Brain microvascular endothelial cell (primary cell): ENCODE measurements around the gene DPF3.

Experiments
- DNase-seq: peaks from one replicate; pipeline ENCODE4 v3.0.0-alpha.2; 2020
- H3K27ac ChIP-seq: fragments of 250-450 bp; sonication (Bioruptor Pico); 2 replicates; pipeline ENCODE4 v1.5.1; 2020; ENCODE audit warnings: mild to moderate bottlenecking, moderate library complexity
- H3K27me3 ChIP-seq: fragments of 250-450 bp; sonication (Bioruptor Pico); replicated peaks from 2 replicates; pipeline ENCODE4 v1.5.1; 2020; ENCODE audit warnings: mild to moderate bottlenecking
- H3K36me3 ChIP-seq: fragments of 250-450 bp; sonication (Bioruptor Pico); replicated peaks from 2 replicates; pipeline ENCODE4 v1.5.1; 2020; ENCODE audit warnings: mild to moderate bottlenecking
- H3K4me3 ChIP-seq: 2 replicates; pipeline ENCODE4 v1.5.1; 2011; ENCODE audit warnings: low read depth, mild to moderate bottlenecking, control low read depth, low read length, moderate library complexity
- CTCF ChIP-seq: IDR thresholded peaks from 2 replicates; pipeline ENCODE4 v1.5.1; 2011; ENCODE audit warnings: low read depth, mild to moderate bottlenecking, moderate library complexity, low read length, control low read depth, inconsistent platforms; ENCODE audit errors: missing control alignments
- in situ Hi-C: cut with HindIII; loops from 2 replicates; pipeline ENCODE4 v1.10.0; 2017; ENCODE audit warnings: low sequenced_read_pairs, low pct_ligation_motif_present

DPF3 gene

GRCh38 chr14:72617391-72618031, 276.4 kb downstream of the DPF3 start:
- no peaks in the 10 kb centered on the region for H3K36me3 ChIP-seq
- H3K4me3 ChIP-seq: no peak overlapping the region
- peak overlapping the region; percentile 26 for H3K27ac ChIP-seq
- in situ Hi-C loops: no loop called here
- DNase-seq: no peak
- no peak for TF ChIP-seq CTCF
- H3K27me3 ChIP-seq: no peaks in the 10 kb centered on the region

GRCh38 chr14:72616811-72617210, 277.1 kb downstream of the DPF3 start:
- in situ Hi-C loops: no loop called here
- no peak for TF ChIP-seq CTCF
- no peaks in the 10 kb centered on the region for H3K27me3 ChIP-seq
- no peak overlapping the region for H3K4me3 ChIP-seq
- no peaks in the 10 kb centered on the region for H3K36me3 ChIP-seq
- no peak for DNase-seq
- no peak overlapping the region for H3K27ac ChIP-seq

GRCh38 chr14:72616294-72616693, 277.6 kb downstream of the DPF3 start:
- no peak overlapping the region for H3K4me3 ChIP-seq
- no peaks in the 10 kb centered on the region for H3K36me3 ChIP-seq
- no peak overlapping the region for H3K27ac ChIP-seq
- in situ Hi-C loops: no loop called here
- H3K27me3 ChIP-seq: no peaks in the 10 kb centered on the region
- peak; percentile 28 for DNase-seq
- no peak for TF ChIP-seq CTCF

GRCh38 chr14:72615451-72616121, 278.3 kb downstream of the DPF3 start:
- DNase-seq: no peak
- H3K4me3 ChIP-seq: no peak overlapping the region
- no peaks in the 10 kb centered on the region for H3K36me3 ChIP-seq
- no peaks in the 10 kb centered on the region for H3K27me3 ChIP-seq
- H3K27ac ChIP-seq: no peak overlapping the region
- TF ChIP-seq CTCF: no peak
- in situ Hi-C loops: no loop called here

- Histone ChIP-seq H3K36me3 (no peaks in the 10 kb centered on the region), H3K27ac (no peak overlapping the region), H3K4me3 (no peak overlapping the region), H3K27me3 (no peaks in the 10 kb centered on the region)
- DNase-seq: no peak
- in situ Hi-C loops: no loop called here
- TF ChIP-seq CTCF: no peak
These were observed 278.9 kb downstream of the DPF3 start for GRCh38 chr14:72614891-72615415.
